Mesothelial cell of epicardium (in vitro differentiated cells): ENCODE results near the gene CKLF. TPM values are rescaled to one million over a fixed set of nuclear protein-coding genes. Genes with fewer than 3 reads are reported as not detected.

Experiments
- DNase-seq, 2 experiments: peaks; one replicate each; pipeline ENCODE4 v3.0.0; 2021; ENCODE audit warnings: low spot score in 2 of 2; ENCODE audit not compliant: unreplicated experiment in 2 of 2
- H3K27ac Mint-ChIP-seq: 2 replicates; pipeline ENCODE4 v1.8.0; 2021; ENCODE audit warnings: mixed read lengths
- H3K27me3 Mint-ChIP-seq: 2 replicates; pipeline ENCODE4 v1.8.0; 2021; ENCODE audit warnings: low read depth, mixed read lengths
- H3K36me3 Mint-ChIP-seq: 2 replicates; pipeline ENCODE4 v1.8.0; 2021; ENCODE audit warnings: mixed read lengths
- H3K4me1 Mint-ChIP-seq: 2 replicates; pipeline ENCODE4 v1.8.0; 2021; ENCODE audit warnings: mixed read lengths
- H3K4me3 Mint-ChIP-seq: 2 replicates; pipeline ENCODE4 v1.8.0; 2021; ENCODE audit warnings: mild to moderate bottlenecking, moderate library complexity, mixed read lengths
- H3K9me3 Mint-ChIP-seq: 2 replicates; pipeline ENCODE4 v1.8.0; 2021; ENCODE audit warnings: mixed read lengths
- CTCF ChIP-seq: fragments of 200-600 bp; sonication (generic); IDR thresholded peaks from one replicate; pipeline ENCODE4 v1.5.0; 2021; ENCODE audit warnings: antibody characterized with exemption; ENCODE audit not compliant: unreplicated experiment
- total RNA-seq: library from RNA; stranded (reverse); gene quantifications from 3 replicates; pipeline ENCODE4 v1.2.1, GENCODE V29; 2021

Gene CKLF
- total RNA-seq, 1 donor from 2014 or later = 31.1 TPM

GRCh38 chr16:66528294-66528693 is 24.1 kb upstream of the CKLF start:
- DNase-seq = no peak
- TF ChIP-seq CTCF = no peak
- no peaks in the 10 kb centered on the region for H3K27me3 Mint-ChIP-seq
- H3K27ac Mint-ChIP-seq = no peak overlapping the region
- no peak overlapping the region for H3K4me3 Mint-ChIP-seq
- peaks cover 21% of the 10 kb centered on the region for H3K36me3 Mint-ChIP-seq
- no peaks in the 10 kb centered on the region for H3K4me1 Mint-ChIP-seq
- H3K9me3 Mint-ChIP-seq = no peaks in the 10 kb centered on the region

- Mint-ChIP-seq H3K27me3 (no peaks in the 10 kb centered on the region), H3K4me3 (no peak overlapping the region), H3K4me1 (no peaks in the 10 kb centered on the region), H3K9me3 (no peaks in the 10 kb centered on the region), H3K36me3 (peaks cover 24% of the 10 kb centered on the region), H3K27ac (no peak overlapping the region)
- DNase-seq = no peak
- no peak for TF ChIP-seq CTCF
Measured at GRCh38 chr16:66529475-66529874, 22.9 kb upstream of the CKLF start.

DNA sequence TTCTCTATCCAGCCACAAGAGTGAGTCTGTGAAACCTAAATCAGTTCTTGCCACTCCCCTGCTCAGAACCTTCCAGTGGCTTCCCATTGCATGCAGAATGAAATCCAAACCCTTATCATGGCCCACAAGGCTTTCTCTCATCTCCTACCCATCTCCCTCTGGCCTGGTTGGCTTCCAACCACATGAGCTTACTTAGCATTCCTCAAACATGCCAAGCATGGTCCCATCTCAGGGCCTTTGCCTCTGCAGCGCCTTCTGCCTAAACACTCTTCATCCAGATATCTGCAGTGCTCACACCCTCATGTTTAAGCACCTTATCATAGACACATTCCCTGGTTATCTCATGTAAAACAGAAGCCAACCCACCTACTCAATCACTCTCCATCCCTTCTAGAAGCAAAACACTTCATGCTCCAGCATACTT is 18.0 kb upstream of the CKLF start:
- Mint-ChIP-seq H3K9me3 (no peaks in the 10 kb centered on the region), H3K4me1 (no peaks in the 10 kb centered on the region), H3K4me3 (no peak overlapping the region), H3K27me3 (no peaks in the 10 kb centered on the region), H3K36me3 (peaks cover 29% of the 10 kb centered on the region), H3K27ac (no peak overlapping the region)
- TF ChIP-seq CTCF = no peak
- no peak for DNase-seq

GRCh38 chr16:66536525-66536924 is 15.9 kb upstream of the CKLF start:
- Mint-ChIP-seq H3K27ac (no peak overlapping the region), H3K4me1 (no peaks in the 10 kb centered on the region), H3K9me3 (no peaks in the 10 kb centered on the region), H3K36me3 (peaks cover 25% of the 10 kb centered on the region), H3K4me3 (no peak overlapping the region), H3K27me3 (no peaks in the 10 kb centered on the region)
- no peak for DNase-seq
- TF ChIP-seq CTCF = no peak

DNA sequence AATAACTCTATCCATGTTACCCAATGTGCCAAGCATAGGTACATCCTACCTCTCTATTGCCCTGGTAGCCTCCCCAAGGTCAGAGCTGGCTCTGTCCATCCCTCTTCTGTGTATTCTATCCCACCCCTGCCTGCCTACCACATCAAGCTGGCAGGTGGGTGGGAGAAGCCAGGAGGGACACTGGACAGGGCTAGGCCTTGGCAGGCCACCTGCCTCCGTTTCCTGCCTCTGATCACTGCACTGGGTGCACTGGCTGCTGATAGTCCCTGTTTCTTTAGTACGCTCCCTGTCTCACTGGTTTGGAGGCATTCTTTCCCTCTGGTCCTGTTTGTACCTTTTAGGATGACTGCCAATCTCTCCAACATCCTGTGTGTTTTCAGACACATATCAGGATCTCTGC is 15.1 kb upstream of the CKLF start:
- H3K4me3 Mint-ChIP-seq = no peak overlapping the region
- peaks cover 25% of the 10 kb centered on the region for H3K36me3 Mint-ChIP-seq
- no peaks in the 10 kb centered on the region for H3K27me3 Mint-ChIP-seq
- no peak for DNase-seq
- H3K27ac Mint-ChIP-seq = no peak overlapping the region
- no peak for TF ChIP-seq CTCF
- H3K9me3 Mint-ChIP-seq = no peaks in the 10 kb centered on the region
- peaks cover 6% of the 10 kb centered on the region for H3K4me1 Mint-ChIP-seq

DNA sequence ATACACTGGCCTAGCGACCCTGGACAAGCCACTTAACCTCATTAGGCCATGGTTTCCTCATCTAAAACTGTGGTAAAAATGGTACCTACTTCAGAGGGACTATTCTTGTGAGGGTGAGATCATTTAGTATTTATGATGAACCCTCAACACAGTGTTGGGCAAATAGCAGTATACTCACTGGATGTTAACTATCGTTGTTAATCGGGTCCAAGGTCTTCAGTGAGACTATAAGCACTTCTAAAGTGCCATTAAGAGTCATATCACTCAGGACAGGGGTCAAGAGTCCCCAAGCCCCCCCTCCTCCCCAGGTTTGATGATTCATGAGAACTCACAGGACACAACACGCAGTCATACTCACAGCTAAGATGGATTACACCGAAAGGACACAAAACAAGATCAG is 13.5 kb upstream of the CKLF start:
- no peak for TF ChIP-seq CTCF
- no peak for DNase-seq
- Mint-ChIP-seq H3K36me3 (peaks cover 22% of the 10 kb centered on the region), H3K9me3 (no peaks in the 10 kb centered on the region), H3K4me3 (no peak overlapping the region), H3K4me1 (peaks cover 6% of the 10 kb centered on the region), H3K27me3 (no peaks in the 10 kb centered on the region), H3K27ac (no peak overlapping the region)
